Common myeloid progenitor, CD34-positive (primary cell): ENCODE measurements around the gene HIF1AN.

Source experiments
- CTCF ChIA-PET: fragments of 350-600 bp; sonication (Branson Sonifier 250); formaldehyde crosslinking; loops from one replicate; lab custom pipeline; 2021; ENCODE audit warnings: antibody characterized with exemption; lab: Charles Lee
- POLR2A ChIA-PET: fragments of 350-600 bp; sonication (Branson Sonifier 250); formaldehyde crosslinking; loops from one replicate; lab custom pipeline; 2021; ENCODE audit warnings: antibody characterized with exemption; lab: Charles Lee
- DNase-seq, 3 donors: peaks; one replicate each; pipeline versions ENCODE4 v3.0.0 to v3.0.0-alpha.2; 2013
- H3K27ac ChIP-seq, 2 experiments: 1 replicate in 1 of 2; 2 replicates in 1 of 2; pipeline ENCODE4 v1.7.0; 2013; ENCODE audit warnings: inconsistent platforms in 2 of 2, low read length in 2 of 2, mild to moderate bottlenecking in 2 of 2, low read depth in 1 of 2, moderate library complexity in 1 of 2; ENCODE audit not compliant: severe bottlenecking in 2 of 2, insufficient read depth in 1 of 2, poor library complexity in 1 of 2
- H3K27me3 ChIP-seq, 5 experiments: replicated peaks in 2 of 5; 1 replicate in 3 of 5; 2 replicates in 2 of 5; pipeline versions ENCODE4 v1.6.1 to v1.7.0; 2013; ENCODE audit warnings: low read length in 4 of 5, mild to moderate bottlenecking in 2 of 5, moderate library complexity in 2 of 5, inconsistent platforms in 1 of 5; ENCODE audit not compliant: insufficient read depth in 5 of 5, control insufficient read depth in 4 of 5
- H3K36me3 ChIP-seq, 4 experiments: 1 replicate in 2 of 4; 2 replicates in 2 of 4; pipeline versions ENCODE4 v1.6.1 to v1.7.0; 2013; ENCODE audit warnings: low read length in 3 of 4, control low read depth in 1 of 4, mild to moderate bottlenecking in 1 of 4; ENCODE audit not compliant: control insufficient read depth in 4 of 4, insufficient read depth in 4 of 4
- H3K4me1 ChIP-seq, 4 experiments: 1 replicate in 3 of 4; 2 replicates in 1 of 4; pipeline versions ENCODE4 v1.6.1 to v1.7.1; 2013; ENCODE audit warnings: low read length in 3 of 4, mild to moderate bottlenecking in 3 of 4, control low read depth in 1 of 4, inconsistent platforms in 1 of 4, moderate library complexity in 1 of 4; ENCODE audit not compliant: control insufficient read depth in 4 of 4, insufficient read depth in 4 of 4; ENCODE audit errors: control extremely low read depth in 1 of 4
- H3K4me3 ChIP-seq, 7 experiments: 1 replicate in 4 of 7; 2 replicates in 3 of 7; pipeline versions ENCODE4 v1.5.1 to v1.7.0; 2013; ENCODE audit warnings: mild to moderate bottlenecking in 7 of 7, low read length in 6 of 7, moderate library complexity in 6 of 7, inconsistent platforms in 2 of 7, low read depth in 2 of 7, control low read depth in 1 of 7; ENCODE audit not compliant: insufficient read depth in 4 of 7, control insufficient read depth in 1 of 7; ENCODE audit errors: extremely low read depth in 1 of 7
- H3K9me3 ChIP-seq, 5 experiments: 1 replicate in 4 of 5; 2 replicates in 1 of 5; pipeline versions ENCODE4 v1.6.1 to v1.7.1; 2013; ENCODE audit warnings: low read length in 4 of 5, mild to moderate bottlenecking in 2 of 5, inconsistent platforms in 1 of 5, low read depth in 1 of 5, moderate library complexity in 1 of 5; ENCODE audit not compliant: control insufficient read depth in 4 of 5, insufficient read depth in 2 of 5; ENCODE audit errors: control extremely low read depth in 1 of 5
- WGBS: methylation state at CpG from one replicate; pipeline ENCODE4 v1.1.5; 2013; ENCODE audit not compliant: insufficient coverage; 5-methylcytosine and 5-hydroxymethylcytosine counted together

Gene HIF1AN

DNA sequence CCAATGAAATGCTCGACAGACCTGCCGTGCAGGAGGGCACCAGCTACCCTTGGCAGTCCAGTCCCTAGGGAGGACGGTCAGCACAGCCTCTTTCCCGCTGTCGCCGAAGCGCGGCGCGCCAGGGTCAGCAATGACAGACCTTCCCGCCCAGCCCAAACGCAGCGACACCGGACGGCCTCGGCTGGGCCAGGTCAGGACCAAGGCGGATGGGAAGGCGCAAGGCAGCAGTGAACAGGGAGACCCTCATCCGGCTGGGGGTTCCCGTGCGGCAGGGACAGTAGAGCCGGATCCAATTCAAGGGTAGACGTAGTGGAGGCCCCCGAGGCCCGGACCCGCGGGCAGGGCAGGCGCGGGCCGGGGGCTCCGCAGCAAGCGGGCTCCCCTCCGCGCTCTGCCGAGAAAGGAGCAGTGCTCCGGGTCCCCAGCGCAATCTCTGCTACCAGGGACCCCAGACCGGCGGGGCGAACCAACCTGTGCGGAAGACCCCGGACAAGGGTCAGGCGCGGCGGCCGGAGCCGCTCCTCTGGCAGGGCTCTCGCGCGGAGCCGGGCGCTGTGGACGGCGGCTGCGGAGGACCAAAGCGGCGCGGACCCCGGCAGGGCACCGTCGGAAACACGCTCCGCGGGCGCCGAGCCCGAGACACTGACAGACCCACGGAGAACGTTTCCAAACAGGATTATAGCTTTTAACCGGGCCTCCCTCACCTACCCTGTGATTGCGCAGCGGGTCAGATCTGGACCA, 16.3 kb upstream of the HIF1AN start, which contains the start of gene SEC31B:
Gene SEC31B, minus strand, starts transcription at position 551 of the 741 bp plus-strand sequence. CDS start 2,909 bp downstream, outside the sequence.
- ChIA-PET POLR2A (no interaction called here), CTCF (interaction anchor here (1.0 to 5.0 kb wide), 20 partner anchors 9 to 369 kb away, joined by 3 to 38 read pairs (median 4); partner anchors contain the start of genes HIF1AN and NDUFB8)
- Histone ChIP-seq H3K27me3 (peaks cover 0 to 20% (median 13%) of the 10 kb centered on the region in 5 experiments), H3K4me3 (peak within 1 kb of the TSS in 5 of 7 experiments; percentile 21 to 62 (median 52)), H3K36me3 (peaks cover 5 to 24% (median 20%) of the 10 kb centered on the region in 4 experiments), H3K9me3 (no peaks in the 10 kb centered on the region), H3K4me1 (peaks cover 0 to 10% (median 3%) of the 10 kb centered on the region in 4 experiments), H3K27ac (no peak within 1 kb of the TSS)
- peak in 1 of 3 donors; percentile 2 for DNase-seq
- WGBS = 22% methylated on average over 62 of the region's 72 CpGs

DNA sequence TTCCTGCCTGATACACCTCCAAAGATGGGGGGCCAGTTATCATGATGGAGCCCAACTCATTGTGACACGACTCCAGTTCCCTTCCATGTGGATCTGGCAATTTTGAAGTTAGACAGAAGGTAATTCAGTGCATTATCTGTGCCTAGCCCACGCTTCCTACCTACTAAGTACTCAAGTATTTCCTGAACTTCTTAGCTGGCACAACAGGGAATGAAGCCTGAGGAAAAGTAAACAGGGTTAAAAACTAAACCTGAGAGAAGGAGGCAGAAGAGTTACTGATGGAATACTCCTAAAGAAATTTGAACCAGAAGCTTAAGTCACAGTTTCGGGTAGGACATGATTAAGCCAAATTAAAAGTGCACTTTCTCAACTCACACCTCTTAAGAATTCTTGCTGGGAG, 14.9 kb upstream of the HIF1AN start:
- Histone ChIP-seq H3K27me3 (peaks cover 0 to 20% (median 13%) of the 10 kb centered on the region in 5 experiments), H3K4me3 (no peak overlapping the region), H3K9me3 (no peaks in the 10 kb centered on the region), H3K4me1 (peaks cover 0 to 10% (median 3%) of the 10 kb centered on the region in 4 experiments), H3K36me3 (peaks cover 8 to 37% (median 25%) of the 10 kb centered on the region in 4 experiments), H3K27ac (no peak overlapping the region)
- POLR2A ChIA-PET = interaction anchor here (0.6 to 1.1 kb wide), 2 partner anchors 12 to 92 kb away, joined by 4 to 5 read pairs; no protein-coding TSS in a partner anchor
- 92% methylated on average over 1 of the region's 3 CpGs for WGBS
- CTCF ChIA-PET = interaction anchor here (1.0 to 5.0 kb wide), 6 partner anchors 8 to 178 kb away, joined by 3 to 38 read pairs (median 10); partner anchors contain the start of gene NDUFB8
- DNase-seq = no peak

DNA sequence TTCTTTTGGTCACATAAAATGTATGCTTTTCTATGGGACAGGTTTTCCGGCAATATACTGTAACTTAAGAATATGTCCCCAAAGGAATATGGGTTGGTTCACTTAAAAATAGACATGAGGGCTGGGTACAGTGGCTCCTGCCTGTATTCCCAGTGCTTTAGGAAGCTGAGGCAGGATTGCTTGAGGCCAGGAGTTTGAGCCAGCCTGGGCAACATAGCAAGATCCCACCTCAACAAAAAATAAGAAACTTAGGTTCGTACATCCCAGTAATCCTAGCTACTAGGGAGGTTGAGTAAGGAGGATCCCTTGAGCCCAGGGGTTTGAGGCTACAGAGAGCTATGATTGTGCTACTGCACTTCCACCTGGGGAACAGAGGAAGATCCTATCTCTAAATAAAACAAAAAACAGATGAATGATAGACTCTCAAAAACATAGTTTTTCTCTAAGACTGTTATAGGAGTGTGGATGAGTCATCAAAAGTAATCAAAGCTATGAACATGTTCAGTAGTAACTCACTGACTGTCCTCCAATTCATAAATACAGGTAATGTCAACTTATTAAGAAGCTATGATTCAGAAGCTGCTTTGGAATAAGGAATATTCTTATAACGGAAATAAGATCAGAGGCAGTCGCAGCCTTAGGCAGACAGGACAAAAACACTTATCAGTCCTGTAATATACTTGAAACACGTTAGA, 13.5 kb upstream of the HIF1AN start:
- Histone ChIP-seq H3K9me3 (no peaks in the 10 kb centered on the region), H3K4me3 (no peak overlapping the region), H3K4me1 (peaks cover 0 to 10% (median 3%) of the 10 kb centered on the region in 4 experiments), H3K27ac (no peak overlapping the region), H3K27me3 (peaks cover 0 to 20% (median 13%) of the 10 kb centered on the region in 5 experiments), H3K36me3 (peaks cover 19 to 50% (median 36%) of the 10 kb centered on the region in 4 experiments)
- DNase-seq = no peak
- ChIA-PET CTCF (interaction anchor here (0.5 to 1.5 kb wide), 8 partner anchors 15 to 274 kb away, joined by 3 to 5 read pairs (median 3); no protein-coding TSS in a partner anchor), POLR2A (interaction anchor here (0.6 to 0.7 kb wide), 2 partner anchors 40 to 188 kb away, joined by 3 read pairs; no protein-coding TSS in a partner anchor)
- WGBS = no CpG with 5 or more reads among the region's 5 CpGs

DNA sequence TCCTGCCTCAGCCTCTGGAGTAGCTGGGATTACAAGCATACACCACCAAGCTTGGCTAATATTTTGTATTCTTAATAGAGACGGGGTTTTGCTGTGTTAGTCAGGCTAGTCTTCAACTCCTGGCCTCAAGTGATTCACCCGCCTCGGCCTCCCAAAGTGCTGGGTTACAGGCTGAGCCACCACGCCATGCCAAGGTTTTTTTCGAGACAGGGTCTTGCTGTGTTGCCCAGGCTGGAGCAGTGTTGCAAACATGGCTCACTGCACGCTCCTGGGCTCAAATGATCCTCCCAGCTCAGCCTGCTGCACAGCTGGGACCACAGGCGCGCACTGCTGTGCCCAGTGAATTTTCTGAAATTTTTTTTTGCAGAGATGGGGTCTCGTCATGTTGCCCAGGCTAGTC, 12.8 kb upstream of the HIF1AN start:
- WGBS = 91% methylated on average over 9 of the region's 9 CpGs
- POLR2A ChIA-PET = interaction anchor here (0.7 kb wide), 1 partner anchor 39 kb away, joined by 3 read pairs; no protein-coding TSS in a partner anchor
- H3K36me3 ChIP-seq = peaks cover 19 to 50% (median 37%) of the 10 kb centered on the region in 4 experiments
- H3K27ac ChIP-seq = no peak overlapping the region
- CTCF ChIA-PET = interaction anchor here (1.0 to 1.5 kb wide), 5 partner anchors 15 to 273 kb away, joined by 3 to 5 read pairs (median 3); no protein-coding TSS in a partner anchor
- no peak overlapping the region for H3K4me3 ChIP-seq
- peaks cover 0 to 20% (median 13%) of the 10 kb centered on the region in 5 experiments for H3K27me3 ChIP-seq
- peaks cover 0 to 10% (median 5%) of the 10 kb centered on the region in 4 experiments for H3K4me1 ChIP-seq
- no peak for DNase-seq
- no peaks in the 10 kb centered on the region for H3K9me3 ChIP-seq

DNA sequence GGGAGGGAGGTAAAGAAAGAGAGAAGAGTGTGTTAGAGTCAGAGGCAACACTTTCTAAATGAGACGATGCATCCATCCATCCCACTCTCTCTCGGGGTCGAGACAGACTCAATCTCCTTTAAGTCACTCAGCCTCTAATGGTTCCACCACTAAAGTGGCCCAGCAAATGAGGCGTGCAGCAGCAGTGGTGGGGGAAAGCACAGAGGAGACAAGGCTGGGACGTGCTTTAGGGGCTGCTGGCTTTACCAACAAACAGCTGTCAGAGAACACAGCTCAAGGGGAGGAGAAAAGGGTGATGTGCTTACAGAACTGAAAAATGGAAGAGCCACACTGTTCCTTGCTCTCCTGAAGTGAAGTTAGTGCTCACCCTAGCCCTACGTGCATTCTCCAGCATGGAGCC, 11.5 kb upstream of the HIF1AN start:
- Histone ChIP-seq H3K27me3 (peaks cover 0 to 17% (median 6%) of the 10 kb centered on the region in 5 experiments), H3K9me3 (no peaks in the 10 kb centered on the region), H3K27ac (no peak overlapping the region), H3K4me1 (peaks cover 6 to 19% (median 15%) of the 10 kb centered on the region in 4 experiments), H3K36me3 (peaks cover 19 to 50% (median 37%) of the 10 kb centered on the region in 4 experiments), H3K4me3 (no peak overlapping the region)
- 100% methylated on average over 6 of the region's 6 CpGs for WGBS
- no peak for DNase-seq
- CTCF ChIA-PET = interaction anchor here (1.2 to 1.8 kb wide), 4 partner anchors 8 to 85 kb away, joined by 3 to 10 read pairs (median 6); partner anchors contain the start of gene HIF1AN
- POLR2A ChIA-PET = no interaction called here

DNA sequence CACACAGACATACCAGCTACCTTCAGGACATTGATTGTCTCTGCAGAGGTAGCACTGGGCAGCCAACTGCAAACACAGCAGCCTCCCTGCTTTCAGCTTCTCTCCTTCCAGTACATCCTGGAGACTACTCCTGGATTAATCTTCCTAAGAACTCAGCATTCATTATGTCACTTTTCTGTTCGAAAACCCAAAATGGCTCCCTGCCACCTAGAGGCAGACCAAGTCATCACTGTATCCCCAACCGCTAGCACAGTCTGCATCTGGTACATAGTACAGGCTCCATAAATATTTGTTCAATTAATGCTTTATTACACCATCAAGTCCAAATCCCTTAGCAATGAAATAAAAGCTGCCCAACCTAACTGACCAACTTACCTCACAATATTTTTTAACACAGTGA, 11.1 kb upstream of the HIF1AN start:
- Histone ChIP-seq H3K27ac (no peak overlapping the region), H3K27me3 (peaks cover 0 to 12% (median 4%) of the 10 kb centered on the region in 5 experiments), H3K4me1 (peaks cover 6 to 17% (median 14%) of the 10 kb centered on the region in 4 experiments), H3K36me3 (peaks cover 19 to 50% (median 37%) of the 10 kb centered on the region in 4 experiments), H3K4me3 (no peak overlapping the region), H3K9me3 (no peaks in the 10 kb centered on the region)
- no peak for DNase-seq
- ChIA-PET POLR2A (interaction anchor here (0.6 to 0.9 kb wide), 3 partner anchors 27 to 901 kb away, joined by 3 to 5 read pairs (median 3); no protein-coding TSS in a partner anchor), CTCF (interaction anchor here (0.6 to 1.8 kb wide), 5 partner anchors 9 to 85 kb away, joined by 3 to 10 read pairs (median 5); partner anchors contain the start of gene HIF1AN)
- 100% methylated on average over 2 of the region's 2 CpGs for whole genome bisulfite sequencing
